ENCODE data around the gene RAD51B. TPM values are rescaled to one million over a fixed set of nuclear protein-coding genes. Genes with fewer than 3 reads are reported as not detected.

RAD51B gene
- total RNA-seq, 1 experiment from 2014 or later = 16.7 TPM

DNA sequence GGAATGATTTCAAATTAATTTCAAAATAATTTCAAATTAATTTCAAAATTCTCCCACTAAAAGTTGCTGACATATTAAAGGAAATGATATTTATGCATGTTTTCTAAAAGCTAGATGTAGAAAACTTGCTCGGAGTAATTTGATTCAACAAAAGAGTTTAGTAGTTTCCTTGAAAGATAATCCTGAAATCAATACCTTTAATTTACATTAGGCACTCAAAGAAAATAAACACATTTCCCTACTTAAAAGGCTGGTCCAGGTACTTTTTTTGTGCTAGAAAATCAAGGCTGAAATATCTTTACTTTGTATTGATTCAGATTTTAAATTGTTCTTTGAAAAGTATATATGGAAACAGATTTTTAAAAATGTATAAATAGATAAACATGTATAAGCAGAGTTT is 370.5 kb downstream of the RAD51B start:
- H4K8ac ChIP-seq (replicated peaks; ENCODE audit: insufficient read length, low read depth, low read length) = no peak overlapping the region
- H2BK20ac ChIP-seq (ENCODE audit: low read depth, low read length, poor library complexity, severe bottlenecking) = no peak overlapping the region
- H2AK5ac ChIP-seq (ENCODE audit: insufficient read length, low read length) = no peak overlapping the region
- no peaks in the 10 kb centered on the region for H3K9me3 ChIP-seq (ENCODE audit: control insufficient read depth, low read depth, low read length)
- no peaks in the 10 kb centered on the region for H3K23me2 ChIP-seq (ENCODE audit: insufficient read length, low read depth, low read length, poor library complexity, severe bottlenecking)
- no peaks in the 10 kb centered on the region for H3K79me2 ChIP-seq (ENCODE audit: insufficient read depth, low read length)
- no peak overlapping the region for H2AFZ ChIP-seq (ENCODE audit: low read length)
- no peak overlapping the region for H3K56ac ChIP-seq (ENCODE audit: insufficient read length, low read depth, low read length)
- H3K27me3 ChIP-seq (ENCODE audit: insufficient read depth, low read length) = no peaks in the 10 kb centered on the region
- H3T11ph ChIP-seq (ENCODE audit: low read length) = no peak overlapping the region
- WGBS (ENCODE audit: extremely low coverage, insufficient read length, low lambda C conversion rate) = no CpG with 5 or more reads among the region's 1 CpG
- no peak overlapping the region for H3K18ac ChIP-seq (ENCODE audit: insufficient read length, low read depth, low read length)
- H2BK15ac ChIP-seq (ENCODE audit: low read depth, low read length) = no peak overlapping the region
- H4K91ac ChIP-seq (ENCODE audit: insufficient read length, low read depth, low read length) = no peak overlapping the region
- no peak overlapping the region for H3K27ac Mint-ChIP-seq
- no peaks in the 10 kb centered on the region for H3K79me1 ChIP-seq (ENCODE audit: insufficient read depth, low read depth, low read length, poor library complexity, severe bottlenecking)
- no peak overlapping the region for H3K14ac ChIP-seq (ENCODE audit: insufficient read depth, low read length)
- H3K4me1 Mint-ChIP-seq = peaks cover 34% of the 10 kb centered on the region in 2 experiments
- no peaks in the 10 kb centered on the region for H3K27me3 Mint-ChIP-seq (ENCODE audit: low read depth)
- no peak overlapping the region for H3K4ac ChIP-seq (ENCODE audit: low read depth, low read length)
- no peak overlapping the region for H4K5ac ChIP-seq (ENCODE audit: insufficient read length, low read depth, low read length)
- DNase-seq = no peak
- no peaks in the 10 kb centered on the region for H3K36me3 Mint-ChIP-seq (ENCODE audit: insufficient read depth in 1 of 3, low read depth in 3 of 3)
- no peak overlapping the region for H2BK120ac ChIP-seq (ENCODE audit: low read depth, low read length, poor library complexity, severe bottlenecking)
- H3K23ac ChIP-seq (ENCODE audit: insufficient read length, low read depth, low read length) = no peak overlapping the region
- no peak overlapping the region for H3K9ac ChIP-seq (ENCODE audit: extremely low read depth, insufficient read length, low read length)
- H3K4me2 ChIP-seq (ENCODE audit: insufficient read depth, insufficient read length, low read length) = no peak overlapping the region
- H4K20me1 ChIP-seq (ENCODE audit: control insufficient read depth, insufficient read depth, insufficient read length) = no peaks in the 10 kb centered on the region
- no peak overlapping the region for H2BK12ac ChIP-seq (ENCODE audit: insufficient read length, low read depth, low read length)
- H3K27ac ChIP-seq (ENCODE audit: insufficient read length, low read depth, low read length) = no peak overlapping the region
- H3K4me1 ChIP-seq (ENCODE audit: insufficient read depth, low read length) = peaks cover 2% of the 10 kb centered on the region; the same call in 1 of the 2 replicates
- TF ChIP-seq, protein P1, sequence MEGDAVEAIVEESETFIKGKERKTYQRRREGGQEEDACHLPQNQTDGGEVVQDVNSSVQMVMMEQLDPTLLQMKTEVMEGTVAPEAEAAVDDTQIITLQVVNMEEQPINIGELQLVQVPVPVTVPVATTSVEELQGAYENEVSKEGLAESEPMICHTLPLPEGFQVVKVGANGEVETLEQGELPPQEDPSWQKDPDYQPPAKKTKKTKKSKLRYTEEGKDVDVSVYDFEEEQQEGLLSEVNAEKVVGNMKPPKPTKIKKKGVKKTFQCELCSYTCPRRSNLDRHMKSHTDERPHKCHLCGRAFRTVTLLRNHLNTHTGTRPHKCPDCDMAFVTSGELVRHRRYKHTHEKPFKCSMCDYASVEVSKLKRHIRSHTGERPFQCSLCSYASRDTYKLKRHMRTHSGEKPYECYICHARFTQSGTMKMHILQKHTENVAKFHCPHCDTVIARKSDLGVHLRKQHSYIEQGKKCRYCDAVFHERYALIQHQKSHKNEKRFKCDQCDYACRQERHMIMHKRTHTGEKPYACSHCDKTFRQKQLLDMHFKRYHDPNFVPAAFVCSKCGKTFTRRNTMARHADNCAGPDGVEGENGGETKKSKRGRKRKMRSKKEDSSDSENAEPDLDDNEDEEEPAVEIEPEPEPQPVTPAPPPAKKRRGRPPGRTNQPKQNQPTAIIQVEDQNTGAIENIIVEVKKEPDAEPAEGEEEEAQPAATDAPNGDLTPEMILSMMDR (conservative IDR thresholded peaks at IDR 0.05) = no peak
- no peak overlapping the region for H3K4me3 Mint-ChIP-seq
- no peak overlapping the region for H2BK5ac ChIP-seq (ENCODE audit: insufficient read length, low read length)
- no peaks in the 10 kb centered on the region for H3K9me3 Mint-ChIP-seq
